DND-41 (cell line): Measurements from ENCODE around the gene KANSL1.

ENCODE experiments used
- CTCF ChIP-seq: IDR thresholded peaks from 2 replicates; pipeline ENCODE4 v1.5.1; 2012; ENCODE audit warnings: borderline replicate concordance, low read length, moderate library complexity, mild to moderate bottlenecking; ENCODE audit not compliant: poor library complexity, severe bottlenecking; ENCODE audit errors: extremely low read depth
- EZH2 ChIP-seq: IDR thresholded peaks from 3 replicates; pipeline ENCODE4 v1.6.1; 2012; ENCODE audit warnings: borderline replicate concordance, low read depth, mild to moderate bottlenecking, moderate library complexity, low read length, inconsistent platforms; ENCODE audit not compliant: severe bottlenecking

- TF ChIP-seq CTCF (no peak), EZH2 (no peak)
Measured at GRCh38 chr17:46053911-46054534, 139.2 kb downstream of the KANSL1 start.
